Glomerular visceral epithelial cell (primary cell): ENCODE measurements around the gene ZNF37A.
A peak's percentile ranks its signal among the peaks of the same experiment; 100 is the strongest.

Experiments used
- DNase-seq: peaks from one replicate; pipeline ENCODE4 v3.0.0-alpha.2; 2016; ENCODE audit errors: extremely low spot score

Gene ZNF37A

GRCh38 chr10:38147686-38148085, 53.5 kb downstream of the ZNF37A start:
- no peak for DNase-seq

- peak; percentile 65 for DNase-seq
Observed at GRCh38 chr10:38150891-38151463, 56.8 kb downstream of the ZNF37A start.

GRCh38 chr10:38156416-38157269, 62.5 kb downstream of the ZNF37A start:
- DNase-seq = no peak

- no peak for DNase-seq
Observed at GRCh38 chr10:38157270-38157685, 63.1 kb downstream of the ZNF37A start.

GRCh38 chr10:38159004-38159403, 64.9 kb downstream of the ZNF37A start:
- no peak for DNase-seq

- DNase-seq = no peak
Observed at GRCh38 chr10:38163617-38164016, 69.5 kb downstream of the ZNF37A start.

GRCh38 chr10:38174336-38174735, 80.2 kb downstream of the ZNF37A start:
- no peak for DNase-seq

GRCh38 chr10:38184477-38184876, 90.3 kb downstream of the ZNF37A start:
- no peak for DNase-seq
